K562 (cell line): ENCODE results near the gene ARHGEF10L. TPM values are rescaled to one million over a fixed set of nuclear protein-coding genes. Genes with fewer than 3 reads are reported as not detected.
"Not testable (repeated sequence)": the region's sequence is repeated elsewhere in the genome, so short reads cannot be mapped to it uniquely, and the experiment has no call there.

Experiments used
- ATAC-seq: fragments of 200-7000 bp; cut with Tn5 transposase; 3 replicates; pipeline ENCODE4 v1.9.1; 2020; ENCODE audit warnings: moderate library complexity
- BruUV-seq: library from RNA; stranded (reverse); fragments of 400-500 nt; replicated peaks from 2 replicates; lab custom pipeline; 2021; lab: Mats Ljungman, UMichigan
- CTCF ChIA-PET: fragments of 300-600 bp; formaldehyde crosslinking; extraction: SDS; loops from one replicate; lab custom pipeline; 2021; ENCODE audit warnings: low intra/inter-chr PET ratio; lab: Yijun Ruan, JAX
- POLR2A ChIA-PET: fragments of 300-600, 350-650 bp; sonication (Branson Sonifier 250); formaldehyde crosslinking; extraction: SDS; loops from one replicate; lab custom pipeline; 2021; ENCODE audit warnings: antibody characterized with exemption, inconsistent platforms; lab: Yijun Ruan, JAX
- DNase-seq, 4 experiments: peaks; one replicate each; pipeline versions ENCODE4 v3.0.0 to v3.0.0-alpha.2; 2011 to 2018; ENCODE audit warnings: low spot score in 3 of 4, mixed read lengths in 3 of 4; ENCODE audit errors: extremely low read depth in 1 of 4
- FAIRE-seq: peaks from 2 replicates; lab custom pipeline; 2011; peaks lifted over from hg19 to GRCh38; lab: Jason Lieb, UNC
- H2AFZ ChIP-seq: 2 replicates; pipeline ENCODE4 v1.6.0; 2011; ENCODE audit warnings: low read depth, low read length, control low read depth, inconsistent platforms
- H3K27ac ChIP-seq: fragments of 200-600 bp; 3 replicates; pipeline ENCODE4 v1.8.0; 2011; ENCODE audit warnings: low read depth, mild to moderate bottlenecking, control low read depth, inconsistent platforms, low read length, moderate library complexity, mixed read lengths; ENCODE audit errors: extremely low read depth
- H3K27me3 ChIP-seq, 2 experiments: fragments of 300-600 bp in 1 of 2; 2 replicates in 1 of 2; 3 replicates in 1 of 2; pipeline versions ENCODE4 v1.6.0 to v1.8.0; 2011; ENCODE audit warnings: inconsistent platforms in 2 of 2, low read length in 2 of 2, mild to moderate bottlenecking in 1 of 2, mixed read lengths in 1 of 2, moderate library complexity in 1 of 2; ENCODE audit not compliant: control insufficient read depth in 2 of 2, insufficient read depth in 2 of 2
- H3K36me3 ChIP-seq: fragments of 300-600 bp; 3 replicates; pipeline ENCODE4 v1.8.0; 2011; ENCODE audit warnings: mild to moderate bottlenecking, low read length, inconsistent platforms; ENCODE audit not compliant: control insufficient read depth, insufficient read depth
- H3K4me1 ChIP-seq, 2 experiments: fragments of 200-600 bp in 1 of 2; replicated peaks in 1 of 2; 2 replicates in 1 of 2; 3 replicates in 1 of 2; pipeline versions ENCODE4 v1.5.1 to v1.8.0; 2011; ENCODE audit warnings: inconsistent platforms in 2 of 2, low read length in 2 of 2, mild to moderate bottlenecking in 1 of 2, mixed read lengths in 1 of 2, moderate library complexity in 1 of 2; ENCODE audit not compliant: control insufficient read depth in 2 of 2, insufficient read depth in 2 of 2
- H3K4me2 ChIP-seq: 2 replicates; pipeline ENCODE4 v1.6.1; 2011; ENCODE audit warnings: low read length, control low read depth, inconsistent platforms, mixed read lengths; ENCODE audit not compliant: insufficient read depth
- H3K4me3 ChIP-seq: fragments of 200-600 bp; sonication (generic), shearing (Covaris generic); 2 replicates; pipeline ENCODE4 v1.5.1; 2016; ENCODE audit warnings: control low read depth, inconsistent platforms
- H3K79me2 ChIP-seq: fragments of 200-600 bp; 3 replicates; pipeline ENCODE4 v1.8.0; 2011; ENCODE audit warnings: low read length, inconsistent platforms; ENCODE audit not compliant: control insufficient read depth, insufficient read depth
- H3K9ac ChIP-seq, 2 experiments: 2 replicates each; pipeline versions ENCODE4 v1.6.0 to v1.6.1; 2011; ENCODE audit warnings: low read depth in 2 of 2, low read length in 2 of 2, control low read depth in 1 of 2, inconsistent platforms in 1 of 2, mild to moderate bottlenecking in 1 of 2, mixed read lengths in 1 of 2; ENCODE audit not compliant: insufficient read depth in 1 of 2
- H3K9me1 ChIP-seq: one replicate; pipeline ENCODE4 v1.6.0; 2011; ENCODE audit warnings: inconsistent platforms, mild to moderate bottlenecking, low read length, moderate library complexity; ENCODE audit not compliant: control insufficient read depth, insufficient read depth
- H3K9me3 ChIP-seq: replicated peaks from 2 replicates; pipeline ENCODE4 v1.5.1; 2011; ENCODE audit warnings: low read depth, low read length, inconsistent platforms; ENCODE audit not compliant: control insufficient read depth, insufficient read depth
- H4K20me1 ChIP-seq: replicated peaks from 2 replicates; pipeline ENCODE4 v1.6.1; 2011; ENCODE audit warnings: low read length, inconsistent platforms, mixed read lengths; ENCODE audit not compliant: control insufficient read depth, insufficient read depth
- DDX20 ChIP-seq: fragments of 450-650 bp; IDR thresholded peaks from 2 replicates; pipeline ENCODE4 v1.6.1; 2016; ENCODE audit warnings: missing genetic modification characterization, low read depth, mild to moderate bottlenecking, missing compliant biosample characterization, moderate library complexity
- IRF9 ChIP-seq: fragments of 450-650 bp; IDR thresholded peaks from 2 replicates; pipeline ENCODE4 v1.6.1; 2016; ENCODE audit warnings: missing biosample characterization, missing genetic modification characterization
- NFIC ChIP-seq: fragments of 450-650 bp; IDR thresholded peaks from 2 replicates; pipeline ENCODE4 v1.6.1; 2017; ENCODE audit warnings: mild to moderate bottlenecking, inconsistent platforms
- NFIX ChIP-seq: fragments of 250-450 bp; sonication (Bioruptor Pico); IDR thresholded peaks from 2 replicates; pipeline ENCODE4 v1.4.0; 2020; ENCODE audit warnings: low read depth, mild to moderate bottlenecking, moderate library complexity
- NR2C1 ChIP-seq, 2 experiments: fragments of 450-650 bp; IDR thresholded peaks; 2 replicates each; pipeline ENCODE4 v1.6.1; 2017; ENCODE audit warnings: mild to moderate bottlenecking in 2 of 2, antibody characterized with exemption in 1 of 2, inconsistent platforms in 1 of 2, missing compliant biosample characterization in 1 of 2, missing genetic modification characterization in 1 of 2
- PTTG1 ChIP-seq: fragments of 450-650 bp; IDR thresholded peaks from 2 replicates; pipeline ENCODE4 v1.6.1; 2016; ENCODE audit warnings: low read depth, mild to moderate bottlenecking, missing genetic modification characterization, missing compliant biosample characterization
- SMAD4 ChIP-seq: fragments of 250-450 bp; sonication (Bioruptor Pico); conservative IDR thresholded peaks from 2 replicates; pipeline ENCODE4 v1.8.0; 2021; ENCODE audit warnings: inconsistent platforms, mild to moderate bottlenecking, moderate library complexity
- ZNF592 ChIP-seq: fragments of 450-650 bp; IDR thresholded peaks from 2 replicates; pipeline ENCODE4 v1.6.1; 2017; ENCODE audit warnings: antibody characterized with exemption, mild to moderate bottlenecking
- ZNF740 ChIP-seq, 3 experiments: fragments of 200-800 bp in 1 of 3; sonication (Bioruptor generic) in 1 of 3; sonication (generic) in 1 of 3; formaldehyde crosslinking in 1 of 3; IDR thresholded peaks; 2 replicates each; pipeline versions ENCODE4 v1.6.1 to v1.8.0; 2016 to 2022; ENCODE audit warnings: mild to moderate bottlenecking in 2 of 3, missing compliant biosample characterization in 2 of 3, missing genetic modification characterization in 2 of 3, missing genetic modification reagents in 1 of 3
- WGBS: fragments of 100-300 bp; shearing (Covaris generic); methylation state at CpG from one replicate; pipeline ENCODE4 v1.1.6; 2016; ENCODE audit warnings: low coverage, mixed read lengths; ENCODE audit not compliant: insufficient coverage; ENCODE audit errors: missing lambda C conversion rate; 5-methylcytosine and 5-hydroxymethylcytosine counted together
- in situ Hi-C: fragments of 300-500 bp; cut with MboI; formaldehyde crosslinking; loops from 4 replicates; pipeline ENCODE4 v1.15.0; 2018; ENCODE audit warnings: inconsistent platforms, mixed read lengths
- intact Hi-C: fragments of 100-400 bp; cut with micrococcal nuclease; formaldehyde crosslinking; loops from 2 replicates; pipeline ENCODE4 v1.14.2; 2022
- polyA plus RNA-seq, 8 experiments: library from polyadenylated mRNA; depleted of rRNA in 4 of 8; stranded (reverse) in 5 of 8; unstranded in 3 of 8; fragments of >200 nt; fragmentation: Nextera tagmentation in 2 of 8; fragmentation: Illumina TruSeq in 1 of 8; extraction: Ambion mirVana in 2 of 8; extraction: Trizol in 1 of 8; gene quantifications; 2 replicates each; pipeline versions ENCODE4 v1.2.1 to v1.2.3, GENCODE V29; 2011 to 2014; ENCODE audit warnings: inconsistent platforms in 1 of 8, missing spikeins in 1 of 8
- total RNA-seq, 7 experiments: library from RNA; depleted of rRNA in 6 of 7; stranded (reverse); fragments of >200 nt in 6 of 7; fragmentation: Illumina TruSeq in 2 of 7; extraction: Trizol in 2 of 7; gene quantifications; 2 replicates each; pipeline versions ENCODE4 v1.2.1 to v1.2.3, GENCODE V29; 2011 to 2021; ENCODE audit warnings: low replicate concordance in 1 of 7

Gene ARHGEF10L
- total and polyA plus RNA-seq, 9 of the 15 experiments (the other 6 are each of a cell fraction or from before 2014, with no cell fraction given): 0.09 to 0.13 TPM; not detected in 7

GRCh38 chr1:17490667-17491066, 48.8 kb upstream of the ARHGEF10L start:
- H4K20me1 ChIP-seq; H3K4me2 ChIP-seq; POLR2A ChIA-PET; H3K27me3 ChIP-seq; TF ChIP-seq ZNF740 (CRISPR knock-in tag; IDR thresholded peaks at IDR 0.05); NR2C1 (IDR thresholded peaks at IDR 0.05): not testable (repeated sequence)
- WGBS: 66% methylated on average over 6 of the region's 6 CpGs
- intact Hi-C loops: loop anchor here (10.0 kb wide), 1 partner anchor 254 kb away; no protein-coding TSS in a partner anchor
- peaks cover 20 to 23% of the 10 kb centered on the region in 2 experiments; a peak in 4 of 5 replicates for H3K4me1 ChIP-seq
- 0 out of 2 replicates have a peak, but pooled peaks have one; percentile 38 for TF ChIP-seq IRF9 (tag)
- TF ChIP-seq SMAD4 (CRISPR knock-in tag): 0 out of 2 replicates have a peak, but pooled peaks have one; percentile 47
- peak in 1 of 2 experiments; percentile 52; a peak in 1 of 4 replicates for TF ChIP-seq ZNF740 (tag; IDR thresholded peaks at IDR 0.05)
- peak; percentile 64 for TF ChIP-seq PTTG1
- TF ChIP-seq ZNF592: peak; percentile 90
- peak; percentile 46; the same call in 1 of the 2 replicates for TF ChIP-seq DDX20 (tag)
- 0 out of 2 replicates have a peak, but pooled peaks have one; percentile 4 for TF ChIP-seq NFIX (CRISPR knock-in tag)
- TF ChIP-seq NR2C1 (tag; IDR thresholded peaks at IDR 0.05): peak; percentile 56; the same call in 1 of the 2 replicates
- TF ChIP-seq NFIC: peak; percentile 85
- TF ChIP-seq, all 486 proteins: peak for 9; not testable (repeated sequence) for 477
- FAIRE-seq, H3K36me3 ChIP-seq, ATAC-seq, H2AFZ ChIP-seq, H3K9me1 ChIP-seq, BruUV-seq, H3K4me3 ChIP-seq, in situ Hi-C loops, H3K9ac ChIP-seq, H3K9me3 ChIP-seq, H3K79me2 ChIP-seq, H3K27ac ChIP-seq, CTCF ChIA-PET: not testable (repeated sequence)
- peak in 2 of 4 experiments; percentile 2 to 4 for DNase-seq
